Measurements from ENCODE around the gene MRPS6.

Gene MRPS6

DNA sequence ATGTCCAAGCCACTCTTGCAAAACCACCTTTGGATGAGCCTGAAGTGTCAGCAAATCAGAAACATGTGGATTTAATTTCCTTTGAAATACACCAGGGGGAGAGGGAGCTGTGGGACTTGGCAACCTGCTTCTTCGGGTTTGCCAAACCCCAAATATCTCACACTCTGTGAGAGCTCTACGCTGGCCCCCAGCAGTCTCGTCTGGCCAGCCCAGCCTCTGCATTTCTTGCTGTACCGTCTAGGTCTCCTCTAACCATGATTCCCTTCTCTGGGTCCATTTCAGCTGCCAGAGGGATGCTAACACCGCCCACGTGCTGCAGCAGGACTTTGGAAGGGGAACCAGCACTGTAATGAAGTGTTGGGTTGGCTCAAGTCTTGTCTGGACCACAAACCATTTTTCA is 114.6 kb downstream of the MRPS6 start:
- Histone ChIP-seq H3K27ac (ENCODE audit: low read length) (no peak overlapping the region), H3K9me3 (ENCODE audit: insufficient read depth, low read length) (no peaks in the 10 kb centered on the region)
- TF ChIP-seq EZH2phosphoT487 (IDR thresholded peaks at IDR 0.05; ENCODE audit: low read depth): no peak
- TF ChIP-seq, protein P1, sequence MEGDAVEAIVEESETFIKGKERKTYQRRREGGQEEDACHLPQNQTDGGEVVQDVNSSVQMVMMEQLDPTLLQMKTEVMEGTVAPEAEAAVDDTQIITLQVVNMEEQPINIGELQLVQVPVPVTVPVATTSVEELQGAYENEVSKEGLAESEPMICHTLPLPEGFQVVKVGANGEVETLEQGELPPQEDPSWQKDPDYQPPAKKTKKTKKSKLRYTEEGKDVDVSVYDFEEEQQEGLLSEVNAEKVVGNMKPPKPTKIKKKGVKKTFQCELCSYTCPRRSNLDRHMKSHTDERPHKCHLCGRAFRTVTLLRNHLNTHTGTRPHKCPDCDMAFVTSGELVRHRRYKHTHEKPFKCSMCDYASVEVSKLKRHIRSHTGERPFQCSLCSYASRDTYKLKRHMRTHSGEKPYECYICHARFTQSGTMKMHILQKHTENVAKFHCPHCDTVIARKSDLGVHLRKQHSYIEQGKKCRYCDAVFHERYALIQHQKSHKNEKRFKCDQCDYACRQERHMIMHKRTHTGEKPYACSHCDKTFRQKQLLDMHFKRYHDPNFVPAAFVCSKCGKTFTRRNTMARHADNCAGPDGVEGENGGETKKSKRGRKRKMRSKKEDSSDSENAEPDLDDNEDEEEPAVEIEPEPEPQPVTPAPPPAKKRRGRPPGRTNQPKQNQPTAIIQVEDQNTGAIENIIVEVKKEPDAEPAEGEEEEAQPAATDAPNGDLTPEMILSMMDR (IDR thresholded peaks at IDR 0.05; ENCODE audit: low read depth, low read length): no peak

DNA sequence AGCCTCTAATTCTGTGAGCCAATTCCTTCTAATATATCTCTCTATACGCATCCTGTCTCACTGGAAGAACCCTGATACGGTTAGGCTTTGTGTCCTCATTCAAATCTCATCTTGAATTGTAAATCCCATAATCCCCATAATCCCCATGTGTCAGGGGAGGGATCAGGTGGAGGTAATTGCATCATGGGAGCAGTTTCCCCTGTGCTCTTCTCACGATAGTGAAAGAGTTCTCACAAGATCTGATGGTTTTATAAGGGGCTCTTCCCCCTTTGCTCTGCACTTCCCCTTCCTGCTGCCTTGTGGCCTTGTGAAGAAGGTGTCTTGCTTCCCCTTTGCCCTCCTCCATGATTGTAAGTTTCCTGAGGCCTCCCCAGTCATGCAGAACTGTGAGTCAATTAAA is 116.1 kb downstream of the MRPS6 start:
- no peak overlapping the region for H3K4me2 ChIP-seq (ENCODE audit: low read length)
- no peak overlapping the region for H3K27ac ChIP-seq (ENCODE audit: low read length)
- H4K20me1 ChIP-seq (ENCODE audit: insufficient read depth, low read length): no peaks in the 10 kb centered on the region

More for the DNA sequence above, 114.6 kb downstream of the MRPS6 start:
- no peak overlapping the region for H3K9ac ChIP-seq (ENCODE audit: low read length)
- H3K4me2 ChIP-seq (ENCODE audit: low read length): no peak overlapping the region
- H4K20me1 ChIP-seq (ENCODE audit: insufficient read depth, low read length): no peaks in the 10 kb centered on the region
- H3K27me3 ChIP-seq (ENCODE audit: low read depth, low read length): no peaks in the 10 kb centered on the region
- no peak overlapping the region for H3K4me3 ChIP-seq (ENCODE audit: low read length)
- H3K4me1 ChIP-seq (ENCODE audit: low read length): peaks cover 5% of the 10 kb centered on the region
- no peaks in the 10 kb centered on the region for H3K36me3 ChIP-seq (replicated peaks; ENCODE audit: low read depth, low read length)
- no peaks in the 10 kb centered on the region for H3K79me2 ChIP-seq (ENCODE audit: low read length)
- no peak overlapping the region for H2AFZ ChIP-seq (ENCODE audit: low read depth, low read length)

DNA sequence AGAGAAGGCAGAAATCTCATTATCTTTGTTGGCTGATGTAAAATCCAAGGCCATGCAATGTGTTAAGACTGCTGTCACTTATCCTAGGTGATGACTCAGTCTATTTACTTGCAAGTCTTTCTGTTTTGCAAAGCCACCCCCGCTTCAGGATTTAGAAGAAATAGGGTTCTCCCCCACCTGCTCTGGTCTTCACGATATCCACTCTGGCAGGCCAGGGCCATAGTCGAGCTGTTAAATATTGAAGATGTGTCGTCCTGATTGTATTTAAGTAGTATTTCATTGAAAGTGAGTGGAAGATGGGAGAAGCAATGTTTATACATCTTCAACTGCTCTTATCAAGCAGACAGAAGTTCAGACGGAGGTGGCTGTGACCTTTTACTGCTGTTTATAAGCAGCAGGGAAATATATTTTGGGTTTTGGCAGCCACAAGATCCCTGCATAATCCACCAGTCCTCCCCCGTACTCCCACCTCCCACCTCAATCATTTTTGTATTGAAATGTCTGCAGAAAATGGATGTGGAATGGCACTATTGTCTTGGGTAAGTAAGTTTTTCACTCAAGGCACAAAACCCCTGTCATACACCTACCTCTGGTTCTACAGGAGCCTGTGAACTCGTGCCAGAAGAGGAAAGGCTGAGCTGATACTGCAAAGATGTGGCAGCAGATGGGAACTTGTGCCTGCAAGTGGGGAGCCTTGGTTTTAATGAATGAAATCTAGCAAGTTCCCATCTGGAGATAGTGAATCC is 117.4 kb downstream of the MRPS6 start:
- H3K9ac ChIP-seq (ENCODE audit: low read length): no peak overlapping the region
- H3K4me1 ChIP-seq (ENCODE audit: low read length): peaks cover 6% of the 10 kb centered on the region
- no peak overlapping the region for H3K4me2 ChIP-seq (ENCODE audit: low read length)
- no peaks in the 10 kb centered on the region for H3K79me2 ChIP-seq (ENCODE audit: low read length)
- H2AFZ ChIP-seq (ENCODE audit: low read depth, low read length): no peak overlapping the region
- H4K20me1 ChIP-seq (ENCODE audit: insufficient read depth, low read length): no peaks in the 10 kb centered on the region
- no peak overlapping the region for H3K4me3 ChIP-seq (ENCODE audit: low read length)
- H3K36me3 ChIP-seq (replicated peaks; ENCODE audit: low read depth, low read length): no peaks in the 10 kb centered on the region
- TF ChIP-seq EZH2phosphoT487 (IDR thresholded peaks at IDR 0.05; ENCODE audit: low read depth): no peak
- TF ChIP-seq, protein P1 (IDR thresholded peaks at IDR 0.05; ENCODE audit: low read depth, low read length): no peak
- no peaks in the 10 kb centered on the region for H3K9me3 ChIP-seq (ENCODE audit: insufficient read depth, low read length)
- no peak overlapping the region for H3K27ac ChIP-seq (ENCODE audit: low read length)
- no peaks in the 10 kb centered on the region for H3K27me3 ChIP-seq (ENCODE audit: low read depth, low read length)

More for the DNA sequence above, 116.1 kb downstream of the MRPS6 start:
- no peak overlapping the region for H3K9ac ChIP-seq (ENCODE audit: low read length)
- TF ChIP-seq, protein P1 (IDR thresholded peaks at IDR 0.05; ENCODE audit: low read depth, low read length): no peak
- TF ChIP-seq EZH2phosphoT487 (IDR thresholded peaks at IDR 0.05; ENCODE audit: low read depth): no peak
- H3K27me3 ChIP-seq (ENCODE audit: low read depth, low read length): no peaks in the 10 kb centered on the region
- no peak overlapping the region for H3K4me3 ChIP-seq (ENCODE audit: low read length)
- no peaks in the 10 kb centered on the region for H3K79me2 ChIP-seq (ENCODE audit: low read length)
- H3K4me1 ChIP-seq (ENCODE audit: low read length): peaks cover 6% of the 10 kb centered on the region
- H3K36me3 ChIP-seq (replicated peaks; ENCODE audit: low read depth, low read length): no peaks in the 10 kb centered on the region
- no peak overlapping the region for H2AFZ ChIP-seq (ENCODE audit: low read depth, low read length)
- no peaks in the 10 kb centered on the region for H3K9me3 ChIP-seq (ENCODE audit: insufficient read depth, low read length)

DNA sequence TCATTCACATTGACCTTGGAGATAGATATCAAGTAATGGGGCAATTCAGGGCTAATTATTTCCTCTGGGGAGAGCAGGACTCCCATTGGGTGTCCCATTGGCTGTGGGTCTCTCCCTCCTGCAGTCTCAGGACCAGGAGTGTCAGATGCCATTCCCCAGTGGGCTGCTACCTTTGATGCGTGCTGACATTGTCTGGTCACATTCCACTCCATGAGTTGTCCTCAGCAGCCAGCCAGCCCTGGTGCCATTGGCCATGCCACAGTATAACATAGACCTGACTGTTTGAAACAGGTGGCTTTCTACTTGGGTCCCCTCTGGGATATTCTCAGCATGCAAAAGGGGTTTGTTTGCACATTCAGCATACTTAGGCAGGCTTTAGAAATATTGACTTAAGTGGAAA is 118.5 kb downstream of the MRPS6 start:
- Histone ChIP-seq H3K36me3 (replicated peaks; ENCODE audit: low read depth, low read length) (no peaks in the 10 kb centered on the region), H3K9ac (ENCODE audit: low read length) (no peak overlapping the region), H3K27ac (ENCODE audit: low read length) (no peak overlapping the region), H3K79me2 (ENCODE audit: low read length) (no peaks in the 10 kb centered on the region), H3K4me1 (ENCODE audit: low read length) (peaks cover 6% of the 10 kb centered on the region), H3K9me3 (ENCODE audit: insufficient read depth, low read length) (no peaks in the 10 kb centered on the region), H4K20me1 (ENCODE audit: insufficient read depth, low read length) (no peaks in the 10 kb centered on the region), H2AFZ (ENCODE audit: low read depth, low read length) (no peak overlapping the region), H3K4me3 (ENCODE audit: low read length) (no peak overlapping the region), H3K4me2 (ENCODE audit: low read length) (no peak overlapping the region), H3K27me3 (ENCODE audit: low read depth, low read length) (no peaks in the 10 kb centered on the region)
- TF ChIP-seq, protein P1 (IDR thresholded peaks at IDR 0.05; ENCODE audit: low read depth, low read length): no peak
- TF ChIP-seq EZH2phosphoT487 (IDR thresholded peaks at IDR 0.05; ENCODE audit: low read depth): no peak
